GM21825 (cell line): ENCODE data around the gene TMEM184A.

Source experiments
- ATAC-seq: cut with Tn5 transposase; IDR thresholded peaks from one replicate; pipeline ENCODE4 v1.9.1; 2021; ENCODE audit warnings: mild to moderate bottlenecking, moderate library complexity; ENCODE audit not compliant: unreplicated experiment

TMEM184A gene

GRCh38 chr7:1569016-1569415, 13.0 kb upstream of the TMEM184A start:
- no peak for ATAC-seq

- no peak for ATAC-seq
These were observed 12.0 kb upstream of the TMEM184A start for GRCh38 chr7:1567896-1568510.

- no peak for ATAC-seq
These were observed 11.2 kb upstream of the TMEM184A start for GRCh38 chr7:1567049-1567771.

- no peak for ATAC-seq
These were observed 10.7 kb upstream of the TMEM184A start for GRCh38 chr7:1566687-1567048.

- no peak for ATAC-seq
These were observed 8.6 kb upstream of the TMEM184A start for GRCh38 chr7:1564603-1565022.

- ATAC-seq = no peak
These were observed 8.1 kb upstream of the TMEM184A start for GRCh38 chr7:1563981-1564602.

GRCh38 chr7:1562597-1563051, 6.6 kb upstream of the TMEM184A start:
- ATAC-seq = no peak

GRCh38 chr7:1562116-1562515, 6.1 kb upstream of the TMEM184A start:
- ATAC-seq = no peak

- ATAC-seq = no peak
These were observed 5.3 kb upstream of the TMEM184A start for GRCh38 chr7:1561036-1561940.

- ATAC-seq = no peak
These were observed 4.6 kb upstream of the TMEM184A start for GRCh38 chr7:1560620-1561031.

- ATAC-seq = no peak
These were observed 3.9 kb upstream of the TMEM184A start for GRCh38 chr7:1559626-1560590.

GRCh38 chr7:1558841-1559625, 3.0 kb upstream of the TMEM184A start:
- no peak for ATAC-seq

GRCh38 chr7:1558181-1558811, 2.3 kb upstream of the TMEM184A start:
- no peak for ATAC-seq

GRCh38 chr7:1557771-1558170, 1.8 kb upstream of the TMEM184A start:
- no peak for ATAC-seq

GRCh38 chr7:1557006-1557405, 1.0 kb upstream of the TMEM184A start:
- no peak for ATAC-seq

GRCh38 chr7:1555046-1555812, 776 bp downstream of the TMEM184A start:
- ATAC-seq = no peak

GRCh38 chr7:1554333-1555045, 1.5 kb downstream of the TMEM184A start:
- no peak for ATAC-seq
